Prostate gland (tissue), 2 donors: ENCODE results near the gene PPP4R4.

Experiments used
- CTCF ChIP-seq, 4 experiments: fragments of 200-600 bp in 2 of 4; fragments of 450-650 bp in 2 of 4; sonication (generic) in 2 of 4; IDR thresholded peaks; 1 replicate in 3 of 4; 2 replicates in 1 of 4; pipeline ENCODE4 v1.5.1; 2016 to 2019; ENCODE audit warnings: antibody characterized with exemption in 4 of 4, mild to moderate bottlenecking in 2 of 4, moderate library complexity in 2 of 4
- POLR2A ChIP-seq: fragments of 450-650 bp; IDR thresholded peaks from one replicate; pipeline ENCODE4 v1.6.1; 2016; ENCODE audit warnings: antibody characterized with exemption, mild to moderate bottlenecking
- POLR2AphosphoS5 ChIP-seq: sonication (generic); formaldehyde crosslinking; IDR thresholded peaks from one replicate; pipeline ENCODE4 v1.6.1; 2017; ENCODE audit warnings: antibody characterized with exemption

- TF ChIP-seq CTCF (IDR thresholded peaks at IDR 0.05), result no peak
- TF ChIP-seq POLR2A, result no peak
- no peak for TF ChIP-seq POLR2AphosphoS5
Measured at GRCh38 chr14:94317259-94317658, 143.1 kb downstream of the PPP4R4 start.
